K562 (cell line): ENCODE measurements around the gene IL4R. TPM values are rescaled to one million over a fixed set of nuclear protein-coding genes. Genes with fewer than 3 reads are reported as not detected.
A peak's percentile ranks its signal among the peaks of the same experiment; 100 is the strongest.

Source experiments
- ADNP ChIP-seq: fragments of 200-800 bp; sonication (Bioruptor generic); IDR thresholded peaks from 2 replicates; pipeline ENCODE4 v1.6.1; 2016; ENCODE audit warnings: missing genetic modification characterization, missing compliant biosample characterization
- BRD9 ChIP-seq: fragments of 450-650 bp; IDR thresholded peaks from 2 replicates; pipeline ENCODE4 v1.6.1; 2018; ENCODE audit warnings: low read depth; ENCODE audit not compliant: partially characterized antibody
- HMG20A ChIP-seq: fragments of 450-650 bp; formaldehyde crosslinking; conservative IDR thresholded peaks from 2 replicates; pipeline ENCODE4 v1.4.0; 2020; ENCODE audit warnings: mild to moderate bottlenecking, mixed read lengths
- HNRNPUL1 ChIP-seq: fragments of 200-400 bp; formaldehyde crosslinking; IDR thresholded peaks from 2 replicates; pipeline ENCODE4 v1.6.1; 2017; ENCODE audit warnings: low read length
- KDM4B ChIP-seq, 2 experiments: fragments of 450-650 bp in 1 of 2; sonication (generic) in 1 of 2; IDR thresholded peaks; 2 replicates each; pipeline ENCODE4 v1.6.1; 2016 to 2017; ENCODE audit warnings: borderline replicate concordance in 2 of 2, antibody characterized with exemption in 1 of 2, low read depth in 1 of 2, mild to moderate bottlenecking in 1 of 2
- MAFG ChIP-seq: fragments of 450-650 bp; conservative IDR thresholded peaks from 2 replicates; pipeline ENCODE4 v1.6.1; 2016; ENCODE audit warnings: missing genetic modification characterization, missing compliant biosample characterization
- MCM3 ChIP-seq: fragments of 450-650 bp; IDR thresholded peaks from 2 replicates; pipeline ENCODE4 v1.6.1; 2016
- NKRF ChIP-seq: fragments of 450-650 bp; IDR thresholded peaks from 2 replicates; pipeline ENCODE4 v1.6.1; 2016; ENCODE audit warnings: borderline replicate concordance
- RBM34 ChIP-seq: fragments of 200-400 bp; formaldehyde crosslinking; IDR thresholded peaks from 2 replicates; pipeline ENCODE4 v1.6.1; 2018; ENCODE audit warnings: low read length, borderline replicate concordance; ENCODE audit not compliant: insufficient read depth
- SETDB1 ChIP-seq: IDR thresholded peaks from one replicate; pipeline ENCODE4 v1.6.1; 2012; ENCODE audit warnings: low read length, control low read depth, inconsistent platforms
- SMAD2 ChIP-seq: fragments of 150-350 bp; IDR thresholded peaks from 2 replicates; pipeline ENCODE4 v1.6.1; 2014; ENCODE audit warnings: low read depth, mild to moderate bottlenecking, low read length
- SMARCA4 ChIP-seq: fragments of 450-650 bp; IDR thresholded peaks from 2 replicates; pipeline ENCODE4 v1.6.1; 2016
- SMARCE1 ChIP-seq: fragments of 450-650 bp; IDR thresholded peaks from 2 replicates; pipeline ENCODE4 v1.7.1; 2016; ENCODE audit warnings: mild to moderate bottlenecking
- STAG1 ChIP-seq: sonication (generic); formaldehyde crosslinking; IDR thresholded peaks from 2 replicates; pipeline ENCODE4 v1.5.0; 2020; ENCODE audit warnings: missing genetic modification reagents, borderline replicate concordance
- TCF3 ChIP-seq: sonication (generic); formaldehyde crosslinking; IDR thresholded peaks from 2 replicates; pipeline ENCODE4 v1.4.0; 2020; ENCODE audit warnings: mild to moderate bottlenecking, missing genetic modification reagents
- TCF7 ChIP-seq: sonication (generic); IDR thresholded peaks from 2 replicates; pipeline ENCODE4 v1.6.1; 2016; ENCODE audit warnings: antibody characterized with exemption, borderline replicate concordance
- TEAD2 ChIP-seq: fragments of 450-650 bp; IDR thresholded peaks from 2 replicates; pipeline ENCODE4 v1.6.1; 2016; ENCODE audit warnings: missing genetic modification characterization, control low read depth, missing compliant biosample characterization
- ZBTB8A ChIP-seq: fragments of 450-650 bp; IDR thresholded peaks from 2 replicates; pipeline ENCODE4 v1.6.1; 2018; ENCODE audit warnings: mild to moderate bottlenecking, moderate library complexity; ENCODE audit not compliant: partially characterized antibody
- ZC3H8 ChIP-seq: fragments of 450-650 bp; IDR thresholded peaks from 2 replicates; pipeline ENCODE4 v1.6.1; 2017
- ZFX ChIP-seq: sonication (generic); formaldehyde crosslinking; IDR thresholded peaks from 2 replicates; pipeline ENCODE4 v1.8.0; 2022; ENCODE audit warnings: mild to moderate bottlenecking, missing genetic modification reagents, moderate library complexity
- ZZZ3 ChIP-seq: fragments of 450-650 bp; IDR thresholded peaks from 2 replicates; pipeline ENCODE4 v1.6.1; 2016; ENCODE audit warnings: antibody characterized with exemption, mild to moderate bottlenecking, moderate library complexity
- polyA plus RNA-seq, 8 experiments: library from polyadenylated mRNA; depleted of rRNA in 4 of 8; stranded (reverse) in 5 of 8; unstranded in 3 of 8; fragments of >200 nt; fragmentation: Nextera tagmentation in 2 of 8; fragmentation: Illumina TruSeq in 1 of 8; extraction: Ambion mirVana in 2 of 8; extraction: Trizol in 1 of 8; gene quantifications; 2 replicates each; pipeline versions ENCODE4 v1.2.1 to v1.2.3, GENCODE V29; 2011 to 2014; ENCODE audit warnings: inconsistent platforms in 1 of 8, missing spikeins in 1 of 8
- total RNA-seq, 7 experiments: library from RNA; depleted of rRNA in 6 of 7; stranded (reverse); fragments of >200 nt in 6 of 7; fragmentation: Illumina TruSeq in 2 of 7; extraction: Trizol in 2 of 7; gene quantifications; 2 replicates each; pipeline versions ENCODE4 v1.2.1 to v1.2.3, GENCODE V29; 2011 to 2021; ENCODE audit warnings: low replicate concordance in 1 of 7
- TF ChIP-seq, protein P1 (sequence below): fragments of 250-450 bp; sonication (Bioruptor Pico); IDR thresholded peaks from 2 replicates; pipeline ENCODE4 v1.4.0; 2020

Gene IL4R
- total and polyA plus RNA-seq, 9 of the 15 experiments (the other 6 are each of a cell fraction or from before 2014, with no cell fraction given): 0.17 to 5.8 (median 3.3) TPM

DNA sequence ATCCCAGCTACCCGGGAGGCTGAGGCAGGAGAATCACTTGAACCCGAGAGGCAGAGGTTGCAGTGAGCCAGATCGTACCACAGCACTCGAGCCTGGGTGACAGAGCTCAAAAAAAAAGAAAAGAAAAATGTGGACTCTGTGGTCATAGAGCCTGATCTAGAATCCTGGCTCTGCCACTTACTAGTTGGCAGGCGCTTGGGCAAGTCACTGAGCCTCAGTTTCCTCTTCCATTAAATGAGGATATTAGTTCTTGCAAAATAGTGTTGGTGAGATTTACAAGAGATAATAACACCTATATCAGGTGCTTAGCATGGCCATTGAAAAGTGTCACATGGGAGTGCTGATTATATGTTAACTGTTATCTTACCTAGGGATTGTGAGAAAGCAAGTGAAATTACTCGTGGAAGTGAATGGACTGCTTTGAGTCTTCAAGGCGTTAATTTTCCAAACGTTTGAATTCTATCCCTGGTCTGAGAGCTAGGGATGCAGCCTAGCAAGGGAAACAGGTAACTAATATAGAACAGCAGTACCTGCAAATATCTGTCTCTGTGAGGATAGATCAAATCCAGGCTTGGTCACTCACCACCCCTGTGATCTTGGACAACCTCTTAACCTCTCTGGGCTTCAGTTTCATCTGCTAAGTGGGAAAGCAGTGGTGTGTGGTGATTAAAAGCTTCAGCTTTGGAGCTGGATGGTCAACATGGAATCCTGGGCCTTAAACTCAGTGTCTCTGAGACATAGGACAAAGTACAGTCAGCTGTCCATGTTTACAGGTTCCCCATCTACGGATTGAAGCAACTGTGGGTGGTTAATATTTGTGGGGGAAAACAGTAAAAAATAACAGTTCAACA lies 44.2 kb upstream of the IL4R start (continued):
- TF ChIP-seq NKRF: no peak
- TF ChIP-seq SMAD2: no peak
- TF ChIP-seq MCM3: no peak
- no peak for TF ChIP-seq TEAD2
- no peak for TF ChIP-seq BRD9
- no peak for TF ChIP-seq MAFG
- no peak for TF ChIP-seq TCF7
- TF ChIP-seq TCF3 (CRISPR knock-in tag): no peak
- peak; percentile 29; the same call in 1 of the 2 replicates for TF ChIP-seq SMARCA4
- TF ChIP-seq KDM4B (IDR thresholded peaks at IDR 0.05; ENCODE audit: borderline replicate concordance in 2 of 2, low read depth in 1 of 2): no peak
- TF ChIP-seq ZBTB8A: no peak
- TF ChIP-seq SMARCE1: 0 out of 2 replicates have a peak, but pooled peaks have one; percentile 20
- TF ChIP-seq STAG1 (CRISPR knock-in tag): no peak
- TF ChIP-seq ADNP: peak; percentile 61
- no peak for TF ChIP-seq HNRNPUL1
- TF ChIP-seq ZC3H8: no peak
- no peak for TF ChIP-seq HMG20A (CRISPR knock-in tag)
- no peak for TF ChIP-seq ZZZ3
- no peak for TF ChIP-seq ZFX (CRISPR knock-in tag)
- TF ChIP-seq, protein P1, sequence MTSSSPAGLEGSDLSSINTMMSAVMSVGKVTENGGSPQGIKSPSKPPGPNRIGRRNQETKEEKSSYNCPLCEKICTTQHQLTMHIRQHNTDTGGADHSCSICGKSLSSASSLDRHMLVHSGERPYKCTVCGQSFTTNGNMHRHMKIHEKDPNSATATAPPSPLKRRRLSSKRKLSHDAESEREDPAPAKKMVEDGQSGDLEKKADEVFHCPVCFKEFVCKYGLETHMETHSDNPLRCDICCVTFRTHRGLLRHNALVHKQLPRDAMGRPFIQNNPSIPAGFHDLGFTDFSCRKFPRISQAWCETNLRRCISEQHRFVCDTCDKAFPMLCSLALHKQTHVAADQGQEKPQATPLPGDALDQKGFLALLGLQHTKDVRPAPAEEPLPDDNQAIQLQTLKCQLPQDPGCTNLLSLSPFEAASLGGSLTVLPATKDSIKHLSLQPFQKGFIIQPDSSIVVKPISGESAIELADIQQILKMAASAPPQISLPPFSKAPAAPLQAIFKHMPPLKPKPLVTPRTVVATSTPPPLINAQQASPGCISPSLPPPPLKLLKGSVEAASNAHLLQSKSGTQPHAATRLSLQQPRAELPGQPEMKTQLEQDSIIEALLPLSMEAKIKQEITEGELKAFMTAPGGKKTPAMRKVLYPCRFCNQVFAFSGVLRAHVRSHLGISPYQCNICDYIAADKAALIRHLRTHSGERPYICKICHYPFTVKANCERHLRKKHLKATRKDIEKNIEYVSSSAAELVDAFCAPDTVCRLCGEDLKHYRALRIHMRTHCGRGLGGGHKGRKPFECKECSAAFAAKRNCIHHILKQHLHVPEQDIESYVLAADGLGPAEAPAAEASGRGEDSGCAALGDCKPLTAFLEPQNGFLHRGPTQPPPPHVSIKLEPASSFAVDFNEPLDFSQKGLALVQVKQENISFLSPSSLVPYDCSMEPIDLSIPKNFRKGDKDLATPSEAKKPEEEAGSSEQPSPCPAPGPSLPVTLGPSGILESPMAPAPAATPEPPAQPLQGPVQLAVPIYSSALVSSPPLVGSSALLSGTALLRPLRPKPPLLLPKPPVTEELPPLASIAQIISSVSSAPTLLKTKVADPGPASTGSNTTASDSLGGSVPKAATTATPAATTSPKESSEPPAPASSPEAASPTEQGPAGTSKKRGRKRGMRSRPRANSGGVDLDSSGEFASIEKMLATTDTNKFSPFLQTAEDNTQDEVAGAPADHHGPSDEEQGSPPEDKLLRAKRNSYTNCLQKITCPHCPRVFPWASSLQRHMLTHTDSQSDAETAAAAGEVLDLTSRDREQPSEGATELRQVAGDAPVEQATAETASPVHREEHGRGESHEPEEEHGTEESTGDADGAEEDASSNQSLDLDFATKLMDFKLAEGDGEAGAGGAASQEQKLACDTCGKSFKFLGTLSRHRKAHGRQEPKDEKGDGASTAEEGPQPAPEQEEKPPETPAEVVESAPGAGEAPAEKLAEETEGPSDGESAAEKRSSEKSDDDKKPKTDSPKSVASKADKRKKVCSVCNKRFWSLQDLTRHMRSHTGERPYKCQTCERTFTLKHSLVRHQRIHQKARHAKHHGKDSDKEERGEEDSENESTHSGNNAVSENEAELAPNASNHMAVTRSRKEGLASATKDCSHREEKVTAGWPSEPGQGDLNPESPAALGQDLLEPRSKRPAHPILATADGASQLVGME (CRISPR knock-in tag): no peak
- TF ChIP-seq SETDB1: no peak
- no peak for TF ChIP-seq RBM34
